Inflammatory macrophage treated with lipopolysaccharide for 4 hours (primary cell): ENCODE results near the gene AHCYL2.
"Not testable (repeated sequence)": the region's sequence is repeated elsewhere in the genome, so short reads cannot be mapped to it uniquely, and the experiment has no call there.

Experiments used
- DNase-seq: peaks from one replicate; pipeline ENCODE4 v3.0.0-alpha.2; 2020

The AHCYL2 gene

DNA sequence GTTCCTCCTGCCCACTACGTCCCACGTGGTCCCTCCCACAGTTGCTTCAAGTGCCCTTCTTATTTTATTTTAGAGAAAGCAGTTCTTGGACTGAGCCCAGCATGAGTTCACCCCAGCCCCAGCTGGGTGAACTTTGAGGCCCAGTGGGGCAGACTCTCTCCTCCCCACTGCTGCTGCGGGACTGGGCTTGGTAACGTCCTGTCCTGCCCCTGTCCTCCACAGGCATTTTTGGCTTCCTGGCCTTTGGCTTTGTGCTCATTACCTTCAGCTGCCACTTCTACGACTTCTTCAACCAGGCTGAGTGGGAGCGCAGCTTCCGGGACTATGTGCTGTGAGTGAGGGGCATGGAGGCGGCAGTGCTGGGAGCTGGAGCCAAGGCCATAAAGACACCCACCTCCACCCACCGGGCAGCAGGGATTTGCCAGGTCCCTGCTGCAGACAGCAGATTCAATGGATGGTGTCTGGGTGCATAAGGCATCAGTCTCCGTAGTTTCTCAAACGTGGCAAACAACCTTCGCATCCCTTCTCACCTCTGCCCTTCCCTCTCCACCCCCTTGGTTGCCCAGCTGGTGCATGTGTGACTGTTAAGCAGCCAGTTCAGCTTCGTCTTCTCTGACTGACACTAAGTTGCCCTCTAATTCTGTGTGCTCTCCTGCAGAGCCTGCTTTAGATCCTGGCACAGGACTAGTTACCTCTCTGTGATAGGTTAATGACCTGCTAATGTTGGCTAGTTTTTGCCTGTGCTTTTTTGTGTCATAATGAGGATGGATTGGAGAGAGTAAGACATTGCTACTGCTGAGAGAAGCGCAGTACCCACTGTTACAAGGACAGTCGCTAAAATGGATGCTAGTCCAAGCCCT lies 15.5 kb upstream of the AHCYL2 start:
- no peak for DNase-seq

DNA sequence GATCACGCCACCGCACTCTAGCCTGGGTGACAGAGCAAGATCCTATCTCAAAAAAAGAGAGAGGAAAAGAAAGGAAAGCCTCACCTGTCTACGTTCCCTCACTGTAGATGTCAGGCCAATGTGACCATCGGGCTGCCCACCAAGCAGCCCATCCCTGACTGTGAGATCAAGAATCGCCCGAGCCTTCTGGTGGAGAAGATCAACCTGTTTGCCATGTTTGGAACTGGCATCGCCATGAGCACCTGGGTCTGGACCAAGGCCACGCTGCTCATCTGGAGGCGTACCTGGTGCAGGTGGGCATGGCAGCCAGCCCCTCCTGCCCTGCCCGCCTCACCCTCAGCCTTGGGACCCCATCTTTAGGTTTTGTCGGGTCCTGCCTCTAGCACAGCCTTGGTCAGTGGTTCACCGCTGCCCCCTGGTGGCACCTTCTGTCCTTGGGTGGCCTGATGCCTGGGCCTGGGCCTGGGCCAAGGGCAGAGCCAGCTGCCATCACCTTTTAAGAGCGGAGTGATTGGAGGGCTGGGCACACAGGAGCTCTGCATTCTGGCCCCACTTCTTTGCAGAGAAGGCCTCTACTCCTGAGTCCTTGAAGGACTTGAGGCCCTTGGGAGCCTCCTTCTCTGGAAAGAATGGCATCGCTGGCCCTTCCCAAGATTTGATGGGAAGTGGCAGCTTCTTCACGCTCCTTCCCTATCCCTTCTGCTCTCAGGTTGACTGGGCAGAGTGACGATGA lies 14.4 kb upstream of the AHCYL2 start:
- peak; percentile 68 for DNase-seq

DNA sequence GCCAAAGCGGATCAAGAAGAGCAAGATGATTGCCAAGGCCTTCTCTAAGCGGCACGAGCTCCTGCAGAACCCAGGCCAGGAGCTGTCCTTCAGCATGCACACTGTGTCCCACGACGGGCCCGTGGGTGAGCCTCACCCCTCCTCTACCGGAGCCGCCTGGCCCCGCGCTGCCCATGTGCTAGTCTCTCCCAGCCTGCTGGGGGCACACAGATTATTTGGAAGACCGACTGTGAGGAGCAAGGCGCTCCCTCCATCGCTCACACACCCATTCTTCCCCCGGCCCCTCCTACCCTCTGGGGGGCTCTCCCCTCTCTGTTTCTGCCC lies 13.9 kb upstream of the AHCYL2 start:
- DNase-seq, result no peak

DNA sequence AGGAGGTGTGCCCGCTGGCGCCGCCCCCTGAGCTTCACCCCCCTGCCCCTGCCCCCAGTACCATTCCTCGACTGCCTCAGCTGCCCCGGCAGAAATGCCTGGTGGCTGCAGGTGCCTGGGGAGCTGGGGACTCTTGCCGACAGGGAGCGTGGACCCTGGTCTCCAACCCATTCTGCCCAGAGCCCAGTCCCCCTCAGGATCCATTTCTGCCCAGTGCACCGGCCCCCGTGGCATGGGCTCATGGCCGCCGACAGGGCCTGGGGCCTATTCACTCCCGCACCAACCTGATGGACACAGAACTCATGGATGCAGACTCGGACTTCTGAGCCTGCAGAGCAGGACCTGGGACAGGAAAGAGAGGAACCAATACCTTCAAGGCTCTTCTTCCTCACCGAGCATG lies 12.7 kb upstream of the AHCYL2 start:
- DNase-seq, result no peak

DNA sequence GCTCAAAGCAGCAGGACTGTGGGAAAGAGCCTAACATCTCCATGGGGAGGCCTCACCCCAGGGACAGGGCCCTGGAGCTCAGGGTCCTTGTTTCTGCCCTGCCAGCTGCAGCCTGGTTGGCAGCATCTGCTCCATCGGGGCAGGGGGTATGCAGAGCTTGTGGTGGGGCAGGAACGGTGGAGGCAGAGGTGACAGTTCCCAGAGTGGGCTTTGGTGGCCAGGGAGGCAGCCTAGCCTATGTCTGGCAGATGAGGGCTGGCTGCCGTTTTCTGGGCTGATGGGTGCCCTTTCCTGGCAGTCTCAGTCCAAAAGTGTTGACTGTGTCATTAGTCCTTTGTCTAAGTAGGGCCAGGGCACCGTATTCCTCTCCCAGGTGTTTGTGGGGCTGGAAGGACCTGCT lies 12.2 kb upstream of the AHCYL2 start:
- DNase-seq, result no peak

DNA sequence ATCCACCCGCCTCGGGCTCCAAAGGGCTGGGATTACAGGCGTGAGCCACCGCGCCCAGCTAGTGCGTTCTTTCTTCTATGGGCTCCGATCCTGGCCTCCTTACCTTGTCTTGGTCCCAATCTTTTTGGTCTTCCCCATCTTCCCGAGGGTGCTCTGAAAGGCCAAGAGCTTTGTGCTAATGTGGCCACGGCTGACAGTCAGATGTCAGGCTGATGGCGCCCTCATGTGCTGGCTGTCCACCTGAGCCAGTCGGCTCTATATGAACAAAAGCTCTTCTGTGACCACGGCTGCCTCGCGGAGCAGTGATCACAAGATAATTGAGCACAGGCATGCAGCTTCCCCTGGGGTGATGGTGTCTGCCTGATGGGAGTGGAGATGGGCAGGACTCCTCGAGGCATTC lies 11.0 kb upstream of the AHCYL2 start:
- no peak for DNase-seq

DNA sequence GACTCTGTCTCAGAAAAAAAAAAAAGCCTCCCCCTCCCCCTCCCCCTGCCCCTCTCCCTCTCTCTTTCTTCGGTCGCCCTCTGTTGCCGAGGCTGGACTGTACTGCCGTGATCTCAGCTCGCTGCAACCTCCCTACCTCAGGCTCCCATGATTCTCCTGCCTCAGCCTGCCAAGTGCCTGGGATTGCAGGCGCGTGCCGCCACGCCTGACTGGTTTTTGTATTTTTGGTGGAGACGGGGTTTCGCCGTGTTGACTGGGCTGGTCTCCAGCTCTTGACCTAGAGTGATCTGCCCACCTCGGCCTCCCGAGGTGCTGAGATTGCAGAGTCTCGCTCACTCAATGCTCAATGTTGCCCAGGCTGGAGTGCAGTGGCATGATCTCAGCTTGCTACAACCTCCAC lies 9.1 kb upstream of the AHCYL2 start:
- DNase-seq, result not testable (repeated sequence)

DNA sequence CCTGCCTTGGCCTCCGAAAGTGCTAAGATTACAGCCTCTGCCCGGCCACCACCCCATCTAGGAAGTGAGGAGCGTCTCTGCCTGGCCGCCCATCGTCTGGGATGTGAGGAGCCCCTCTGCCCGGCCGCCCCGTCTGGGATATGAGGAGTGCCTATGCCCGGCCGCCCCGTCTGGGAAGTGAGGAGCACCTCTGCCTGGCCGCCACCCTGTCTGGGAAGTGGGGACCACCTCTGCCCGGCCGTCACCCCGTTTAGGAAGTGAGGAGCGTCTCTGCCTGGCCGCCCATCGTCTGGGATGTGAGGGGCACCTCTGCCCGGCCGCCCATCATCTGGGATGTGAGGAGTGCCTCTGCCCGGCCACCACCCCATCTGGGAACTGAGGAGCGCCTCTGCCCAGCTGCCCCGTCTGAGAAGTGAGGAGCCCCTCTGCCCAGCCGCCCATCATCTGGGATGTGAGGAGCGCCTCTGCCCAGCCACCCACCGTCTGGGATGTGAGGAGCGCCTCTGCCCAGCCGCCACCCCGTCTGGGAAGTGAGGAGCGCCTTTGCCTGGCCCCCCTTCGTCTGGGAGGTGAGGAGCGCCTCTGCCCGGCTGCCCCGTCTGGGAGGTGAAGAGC lies 8.6 kb upstream of the AHCYL2 start:
- DNase-seq, result not testable (repeated sequence)

DNA sequence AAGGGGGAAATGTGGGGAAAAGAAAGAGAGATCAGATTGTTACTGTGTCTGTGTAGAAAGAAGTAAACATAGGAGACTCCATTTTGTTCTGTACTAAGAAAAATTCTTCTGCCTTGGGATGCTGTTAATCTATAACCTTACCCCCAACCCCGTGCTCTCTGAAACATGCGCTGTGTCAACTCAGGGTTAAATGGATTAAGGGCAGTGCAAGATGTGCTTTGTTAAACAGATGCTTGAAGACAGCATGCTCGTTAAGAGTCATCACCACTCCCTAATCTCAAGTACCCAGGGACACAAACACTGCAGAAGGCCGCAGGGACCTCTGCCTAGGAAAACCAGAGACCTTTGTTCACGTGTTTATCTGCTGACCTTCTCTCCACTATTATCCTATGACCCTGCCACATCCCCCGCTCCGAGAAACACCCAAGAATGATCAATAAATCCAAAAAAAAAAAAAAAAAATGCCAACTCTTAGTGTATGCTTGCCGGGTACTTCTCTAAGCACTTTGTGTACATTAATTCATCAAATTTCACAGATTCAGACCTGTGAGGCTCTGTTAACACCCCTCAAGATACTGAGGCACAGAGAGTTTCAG lies 7.9 kb upstream of the AHCYL2 start:
- not testable (repeated sequence) for DNase-seq

DNA sequence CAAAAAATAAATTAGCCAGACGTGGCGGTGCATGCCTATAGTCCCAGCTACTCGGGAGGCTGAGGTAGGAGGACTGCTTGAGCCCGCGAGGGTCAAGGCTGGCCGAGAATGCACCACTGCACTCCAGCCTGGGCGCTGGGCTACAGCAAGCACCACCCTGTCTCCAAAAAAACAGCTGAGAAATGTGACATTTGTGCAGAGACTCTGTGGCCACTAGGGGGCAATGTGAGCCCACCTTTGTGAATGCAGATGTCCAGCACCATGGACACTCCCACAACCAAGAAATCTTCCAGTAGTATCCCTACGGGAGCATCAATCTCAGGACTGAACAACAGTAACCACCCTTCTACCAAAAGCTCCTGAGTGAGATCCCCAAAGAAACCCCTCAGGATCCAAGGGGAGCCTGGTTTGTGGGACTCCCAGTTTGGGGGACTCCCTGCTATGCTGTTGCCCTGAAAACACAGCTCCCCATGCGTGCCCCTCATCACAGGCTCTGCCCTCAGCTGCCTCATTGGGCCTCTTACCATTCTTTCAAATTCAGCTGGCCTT lies 6.2 kb upstream of the AHCYL2 start:
- DNase-seq, result peak; percentile 75

DNA sequence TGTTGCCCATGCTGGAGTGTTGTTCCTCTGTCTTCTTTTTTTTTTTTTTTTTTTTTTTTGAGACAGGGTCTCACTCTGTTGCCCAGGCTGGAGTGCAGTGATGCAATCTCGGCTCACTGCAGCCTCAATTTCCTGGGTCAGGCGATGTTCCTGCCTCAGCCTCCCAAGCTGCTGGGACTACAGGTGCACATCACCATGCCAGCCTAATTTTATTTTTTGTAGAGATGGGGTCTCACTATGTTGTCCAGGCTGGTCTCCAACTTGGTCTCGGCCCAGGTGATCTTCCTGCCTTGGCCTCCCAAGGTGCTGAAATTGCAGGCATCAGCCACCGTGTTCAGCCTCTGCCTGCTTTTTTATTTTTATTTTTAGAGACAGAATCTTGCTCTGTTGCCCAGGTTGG lies 5.7 kb upstream of the AHCYL2 start:
- not testable (repeated sequence) for DNase-seq

DNA sequence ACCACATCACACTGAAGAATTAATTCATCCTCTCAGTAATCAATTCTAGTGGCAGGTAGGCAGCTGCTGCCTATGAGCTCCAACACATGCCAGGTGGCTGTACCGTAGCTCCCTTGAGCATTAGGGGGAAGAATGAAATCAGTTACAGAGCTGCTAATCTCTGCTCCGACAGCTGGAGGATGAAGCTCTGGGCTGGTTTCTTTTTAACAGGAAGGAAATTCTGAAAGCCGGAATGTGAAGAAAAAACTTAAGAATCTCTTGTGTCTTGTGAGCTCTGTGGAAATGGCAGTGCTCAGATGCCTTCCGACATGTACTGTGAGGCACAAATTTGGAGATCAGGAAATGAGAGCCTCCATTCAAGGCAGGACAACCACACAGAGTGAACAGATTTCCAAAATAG lies 2.8 kb upstream of the AHCYL2 start:
- DNase-seq, result peak; percentile 45

DNA sequence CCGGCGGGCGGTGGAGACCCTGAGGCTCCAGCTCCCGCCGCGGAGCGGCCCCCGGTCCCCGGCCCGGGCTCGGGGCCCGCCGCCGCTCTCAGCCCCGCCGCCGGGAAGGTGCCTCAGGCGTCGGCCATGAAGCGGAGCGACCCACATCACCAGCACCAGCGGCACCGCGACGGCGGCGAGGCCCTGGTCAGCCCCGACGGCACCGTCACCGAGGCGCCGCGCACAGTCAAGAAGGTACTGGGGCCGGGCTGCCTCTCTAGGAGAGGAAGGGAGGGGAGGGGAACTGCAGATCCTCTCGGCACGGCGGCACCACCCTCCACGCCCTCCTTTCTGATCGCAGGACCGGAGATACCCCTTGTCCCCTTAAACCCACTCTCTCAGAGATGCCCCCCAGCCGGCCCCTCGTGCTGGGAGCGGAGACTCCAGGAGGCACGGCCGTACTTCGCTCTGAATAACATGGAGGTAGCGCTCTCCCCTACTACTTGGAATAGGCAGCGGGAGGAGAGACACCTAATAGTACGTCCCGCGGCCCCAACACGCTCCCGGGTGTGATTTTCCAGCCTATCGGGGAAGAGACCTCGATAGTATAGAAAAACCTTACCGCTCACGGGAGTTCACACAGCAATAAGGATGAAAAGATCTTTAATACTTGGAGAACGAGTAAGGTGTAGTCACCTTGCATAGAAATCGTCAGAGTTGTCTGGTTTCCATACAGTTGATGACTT lies 538 bp downstream of the AHCYL2 start:
- DNase-seq, result peak; percentile 50

DNA sequence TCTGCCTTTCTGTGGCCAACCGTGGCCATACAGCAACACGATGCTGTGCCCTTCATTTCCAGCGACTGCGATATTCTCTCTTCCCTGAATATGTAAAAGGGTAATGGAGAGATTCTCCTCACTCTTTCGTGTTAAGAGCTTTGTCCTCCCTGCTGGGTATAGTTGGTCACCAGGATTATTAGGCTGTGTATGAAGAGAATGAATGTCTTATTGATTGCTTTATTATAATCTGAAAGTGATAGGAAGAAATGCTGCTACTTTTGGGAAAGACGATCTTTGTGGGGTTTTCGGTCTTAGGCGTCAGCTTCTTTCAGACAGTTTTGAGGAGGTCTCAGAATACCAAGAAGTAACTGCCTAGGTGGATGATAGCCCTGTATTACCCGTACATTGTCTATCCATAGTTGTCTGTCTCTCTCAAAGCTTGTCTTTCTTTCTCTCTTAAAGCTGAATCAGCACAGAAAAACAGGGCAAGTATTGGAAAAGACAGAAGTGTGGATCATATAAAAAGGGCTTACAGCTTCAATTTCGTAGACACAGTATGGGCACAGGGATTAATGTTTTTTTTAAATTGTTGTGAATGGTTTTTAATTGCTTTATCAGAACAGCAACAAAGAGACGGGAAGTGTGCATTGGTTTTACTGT lies 1.2 kb downstream of the AHCYL2 start:
- DNase-seq, result no peak

DNA sequence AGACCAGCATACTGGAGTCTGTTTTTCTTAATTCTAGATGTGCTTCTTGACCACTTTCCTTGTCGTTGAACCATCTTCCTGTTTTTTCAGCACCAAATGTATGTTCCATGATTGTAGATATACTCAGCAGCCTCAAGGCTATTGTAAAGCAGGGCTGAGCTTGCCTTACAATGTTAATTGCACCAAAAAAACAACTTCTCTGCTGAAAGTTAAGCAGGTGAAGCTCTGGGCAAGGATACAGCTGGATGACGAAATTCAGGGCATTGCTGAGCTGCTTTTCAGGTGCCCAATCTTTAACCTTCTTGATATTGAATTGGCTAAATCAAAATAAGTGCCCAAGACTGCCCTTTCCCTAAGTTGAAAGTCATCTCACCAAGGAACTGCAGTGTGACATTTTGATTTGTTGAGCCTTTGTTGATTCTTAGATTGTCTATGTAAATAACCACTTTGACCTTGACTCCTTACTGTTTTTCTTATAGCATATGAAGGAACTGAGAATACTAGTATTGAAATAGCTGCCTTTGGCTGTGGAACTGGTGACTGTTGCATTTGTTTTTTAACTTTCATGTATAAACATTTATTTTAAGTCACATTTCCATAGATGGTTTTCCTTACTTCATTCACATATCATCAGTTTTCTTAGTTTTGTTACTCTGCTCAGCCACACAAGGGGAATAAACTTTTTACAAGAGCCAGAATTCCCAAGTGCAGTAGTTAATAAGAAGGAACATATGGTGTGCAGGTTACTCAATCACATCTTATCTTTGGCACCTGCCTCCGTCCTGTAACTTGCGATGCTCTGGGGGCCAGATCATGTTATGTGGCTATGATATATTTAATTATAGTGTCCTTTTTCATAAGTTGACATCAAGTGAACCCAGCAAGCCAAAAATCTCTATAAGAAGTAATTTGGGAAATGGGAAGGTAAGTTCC lies 3.1 kb downstream of the AHCYL2 start:
- no peak for DNase-seq

DNA sequence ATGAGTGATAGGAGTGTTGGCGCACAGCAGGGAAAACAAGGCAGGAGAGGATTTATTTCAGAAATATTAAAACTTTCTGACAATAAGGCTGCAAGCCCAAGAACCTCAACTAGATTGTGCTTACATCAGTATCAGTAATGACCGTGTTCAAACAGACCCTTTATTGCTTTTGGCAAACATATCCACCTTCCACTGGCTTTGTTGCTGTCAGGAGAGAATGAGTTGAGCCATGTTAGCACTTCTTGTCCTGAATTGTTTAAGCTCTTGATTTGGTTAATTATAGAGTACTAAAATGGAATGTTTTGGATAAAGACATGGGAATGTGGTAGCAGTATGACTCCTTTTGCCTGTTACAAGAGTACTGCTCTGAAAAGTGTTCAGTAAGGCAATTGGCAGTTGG lies 3.8 kb downstream of the AHCYL2 start:
- no peak for DNase-seq

DNA sequence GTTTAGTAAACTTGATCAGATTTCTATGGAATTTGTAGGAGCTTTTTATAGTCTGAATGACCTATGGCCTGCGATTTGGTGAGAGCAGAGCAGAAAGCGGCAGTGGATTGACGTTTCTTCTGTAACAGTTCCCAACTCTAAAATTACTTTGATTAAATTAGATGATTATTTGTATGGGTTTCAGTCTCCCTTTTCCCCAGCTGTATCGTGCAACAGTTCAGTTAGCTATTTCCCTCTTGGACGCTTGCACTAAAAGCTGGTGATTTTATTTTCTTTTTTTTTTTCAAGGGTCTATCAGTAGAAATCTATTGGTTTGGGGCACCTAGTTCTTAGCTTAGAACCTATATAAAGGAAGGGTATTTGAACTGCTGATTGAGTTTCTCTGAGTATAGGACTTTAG lies 6.8 kb downstream of the AHCYL2 start:
- no peak for DNase-seq

DNA sequence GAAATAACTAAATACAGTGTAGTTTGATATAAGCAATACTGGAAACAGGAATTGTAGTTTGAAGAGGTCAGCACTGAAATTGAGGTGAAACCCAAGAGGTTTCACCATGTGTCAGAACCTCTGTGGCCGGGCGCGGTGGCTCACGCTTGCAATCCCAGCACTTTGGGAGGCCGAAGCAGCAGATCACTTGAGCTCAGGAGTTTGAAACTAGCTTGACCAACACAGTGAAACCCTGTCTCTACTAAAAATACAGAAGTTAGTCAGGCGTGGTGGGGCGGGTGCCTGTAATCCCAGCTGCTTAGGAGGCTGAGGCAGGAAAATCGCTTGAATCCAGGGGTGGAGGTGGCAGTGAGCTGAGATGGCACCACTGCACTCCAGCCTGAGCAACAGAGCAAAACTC lies 13.7 kb downstream of the AHCYL2 start:
- peak; percentile 48 for DNase-seq

DNA sequence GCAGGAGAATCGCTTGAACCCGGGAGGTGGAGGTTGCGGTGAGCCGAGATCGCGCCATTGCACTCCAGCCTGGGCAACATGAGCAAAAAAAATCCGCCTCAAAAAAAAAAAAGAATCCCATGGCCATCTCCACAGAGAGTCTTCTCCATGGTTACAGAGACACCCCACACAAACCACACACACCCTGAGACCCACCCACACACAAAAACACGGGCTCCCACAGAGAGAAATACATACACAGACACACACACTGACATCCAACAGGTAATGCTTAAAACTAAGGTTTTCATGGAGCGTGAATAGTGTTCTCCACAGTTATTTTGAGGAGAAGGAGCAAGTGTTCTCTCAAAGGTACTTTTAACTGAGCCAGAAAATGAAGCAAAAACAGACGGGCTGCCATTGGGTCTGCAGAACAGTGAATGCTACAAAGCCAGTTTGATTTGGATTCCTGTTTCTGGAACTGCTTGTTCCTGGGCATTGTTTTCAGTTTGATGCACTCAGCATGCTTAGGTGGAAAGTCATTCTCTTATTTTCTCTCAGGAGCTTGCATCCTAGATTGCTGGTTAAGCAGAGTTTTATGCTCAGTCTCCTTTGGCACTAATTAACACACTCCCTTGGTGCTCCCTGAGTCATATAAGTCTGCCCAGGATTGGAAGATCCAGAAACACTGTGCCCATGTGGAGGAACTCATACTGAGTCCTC lies 15.4 kb downstream of the AHCYL2 start:
- no peak for DNase-seq

DNA sequence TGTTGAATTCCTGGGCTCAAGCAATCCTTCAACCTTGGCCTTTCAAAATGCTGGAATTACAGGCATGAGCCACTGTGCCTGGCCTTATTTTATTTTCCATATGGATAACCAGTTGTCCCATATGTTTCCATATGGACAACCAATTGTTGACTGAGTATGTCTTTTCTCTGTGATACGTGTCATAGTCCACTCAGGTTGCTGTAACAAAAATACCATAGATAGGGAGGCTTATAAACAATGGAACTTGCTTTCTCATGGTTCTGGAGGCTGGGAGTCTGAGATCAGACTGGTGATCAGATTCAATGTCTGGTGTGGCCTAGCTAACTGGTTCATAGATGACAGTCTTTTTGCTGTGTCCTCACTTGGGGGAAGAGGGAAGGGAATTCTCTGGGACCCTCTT lies 19.4 kb downstream of the AHCYL2 start:
- no peak for DNase-seq
